Ishikawa (cell line): ENCODE results near the gene TGM5.

Source experiments
- CEBPB ChIP-seq: IDR thresholded peaks from 2 replicates; pipeline ENCODE4 v1.6.1; 2012
- CREB1 ChIP-seq: IDR thresholded peaks from 2 replicates; pipeline ENCODE4 v1.6.1; 2012; ENCODE audit warnings: low read depth
- EGR1 ChIP-seq: IDR thresholded peaks from 2 replicates; pipeline ENCODE4 v1.6.1; 2012
- EP300 ChIP-seq: IDR thresholded peaks from 2 replicates; pipeline ENCODE4 v1.6.1; 2012; ENCODE audit warnings: borderline replicate concordance
- FOXM1 ChIP-seq: IDR thresholded peaks from 2 replicates; pipeline ENCODE4 v1.6.1; 2012; ENCODE audit warnings: low read depth, borderline replicate concordance
- MAX ChIP-seq: IDR thresholded peaks from 2 replicates; pipeline ENCODE4 v1.6.1; 2012
- NFIC ChIP-seq: IDR thresholded peaks from 2 replicates; pipeline ENCODE4 v1.6.1; 2012
- RAD21 ChIP-seq: IDR thresholded peaks from 2 replicates; pipeline ENCODE4 v1.6.1; 2012; ENCODE audit warnings: low read depth
- REST ChIP-seq: IDR thresholded peaks from 2 replicates; pipeline ENCODE4 v1.6.1; 2012; ENCODE audit warnings: low read depth, mild to moderate bottlenecking
- TAF1 ChIP-seq: IDR thresholded peaks from 2 replicates; pipeline ENCODE4 v1.6.1; 2012; ENCODE audit warnings: low read depth, mild to moderate bottlenecking
- TCF12 ChIP-seq: IDR thresholded peaks from 2 replicates; pipeline ENCODE4 v1.6.1; 2012; ENCODE audit warnings: low read depth
- TEAD4 ChIP-seq: IDR thresholded peaks from 2 replicates; pipeline ENCODE4 v1.6.1; 2012
- USF1 ChIP-seq: IDR thresholded peaks from 2 replicates; pipeline ENCODE4 v1.6.1; 2012
- YY1 ChIP-seq: IDR thresholded peaks from 2 replicates; pipeline ENCODE4 v1.6.1; 2012; ENCODE audit warnings: low read depth
- ZBTB7A ChIP-seq: IDR thresholded peaks from 2 replicates; pipeline ENCODE4 v1.6.1; 2012; ENCODE audit warnings: low read depth

The TGM5 gene

GRCh38 chr15:43277231-43277823 lies 10.6 kb upstream of the TGM5 start:
- TF ChIP-seq RAD21 (no peak), NFIC (no peak), TCF12 (no peak), REST (no peak), TEAD4 (no peak), EGR1 (no peak), TAF1 (no peak), EP300 (no peak), MAX (no peak), CREB1 (no peak), CEBPB (no peak), YY1 (no peak), ZBTB7A (no peak), USF1 (no peak), FOXM1 (no peak)

GRCh38 chr15:43276563-43277200 lies 10.0 kb upstream of the TGM5 start:
- TF ChIP-seq USF1: no peak
- TF ChIP-seq EP300: no peak
- TF ChIP-seq ZBTB7A: no peak
- TF ChIP-seq FOXM1: no peak
- TF ChIP-seq RAD21: no peak
- TF ChIP-seq EGR1: no peak
- TF ChIP-seq REST: no peak
- TF ChIP-seq MAX: no peak
- TF ChIP-seq CEBPB: no peak
- no peak for TF ChIP-seq TAF1
- TF ChIP-seq YY1: no peak
- TF ChIP-seq TCF12: no peak

GRCh38 chr15:43275740-43276562 lies 9.2 kb upstream of the TGM5 start:
- TF ChIP-seq CREB1: no peak
- no peak for TF ChIP-seq MAX
- no peak for TF ChIP-seq FOXM1
- no peak for TF ChIP-seq NFIC
- TF ChIP-seq TAF1: no peak
- no peak for TF ChIP-seq TEAD4
- no peak for TF ChIP-seq YY1
- TF ChIP-seq USF1: no peak
- TF ChIP-seq REST: no peak
- no peak for TF ChIP-seq EP300
- TF ChIP-seq TCF12: no peak
- TF ChIP-seq EGR1: no peak
- no peak for TF ChIP-seq ZBTB7A
